Natural killer cell treated with Interleukin-12 subunit alpha and Interleukin-12 subunit beta and Interleukin-15 and Interleukin-18, amount 100 ng/mL, for 72 hours (primary cell): ENCODE measurements around the gene MPP7. TPM values are rescaled to one million over a fixed set of nuclear protein-coding genes. Genes with fewer than 3 reads are reported as not detected.
"Not testable (repeated sequence)": the region's sequence is repeated elsewhere in the genome, so short reads cannot be mapped to it uniquely, and the experiment has no call there.

ENCODE experiments used
- ATAC-seq, 2 donors: fragments of 150-1000 bp; cut with Tn5 transposase in 1 of 2; sonication (Bioruptor Pico), chemical (Tn5 transposase) in 1 of 2; 2 replicates each; pipeline ENCODE4 v1.10.0; 2021
- DNase-seq: peaks from one replicate; pipeline ENCODE4 v3.0.0; 2022; ENCODE audit warnings: low spot score
- H3K27ac Mint-ChIP-seq, 2 donors: 1 replicate in 1 of 2; 2 replicates in 1 of 2; pipeline ENCODE4 v1.8.0; 2022; ENCODE audit warnings: mixed read lengths in 2 of 2, mild to moderate bottlenecking in 1 of 2, moderate library complexity in 1 of 2
- H3K27me3 Mint-ChIP-seq, 2 donors: 1 replicate in 1 of 2; 2 replicates in 1 of 2; pipeline ENCODE4 v1.8.0; 2022; ENCODE audit warnings: mixed read lengths in 2 of 2
- H3K36me3 Mint-ChIP-seq: one replicate; pipeline ENCODE4 v1.8.0; 2022; ENCODE audit warnings: mixed read lengths
- H3K4me1 Mint-ChIP-seq, 2 donors: 1 replicate in 1 of 2; 2 replicates in 1 of 2; pipeline ENCODE4 v1.8.0; 2022; ENCODE audit warnings: low read depth in 2 of 2, mixed read lengths in 2 of 2, mild to moderate bottlenecking in 1 of 2
- H3K4me3 Mint-ChIP-seq: one replicate; pipeline ENCODE4 v1.8.0; 2022; ENCODE audit warnings: mixed read lengths
- H3K9me3 Mint-ChIP-seq: 2 replicates; pipeline ENCODE4 v1.8.0; 2022; ENCODE audit warnings: mixed read lengths
- total RNA-seq, 2 donors: library from RNA; stranded (reverse); gene quantifications; one replicate each; pipeline ENCODE4 v1.2.3, GENCODE V29; 2022

MPP7 gene
- 1 to 10 TPM; 1.7 to 2.7 TPM for total RNA-seq

GRCh38 chr10:28302638-28303488 lies at the start of gene MPP7:
Gene MPP7, minus strand, starts transcription at chr10:28303064. Its CDS starts 64,460 bp downstream, at chr10:28238604.
- ATAC-seq = peak; percentile 97 to 98
- Mint-ChIP-seq H3K4me1 (peaks cover 22 to 24% of the 10 kb centered on the region in 2 donors), H3K36me3 (no peaks in the 10 kb centered on the region), H3K27me3 (peaks cover 10 to 20% of the 10 kb centered on the region in 2 donors), H3K27ac (peak within 1 kb of the TSS in 1 of 2 donors; percentile 87), H3K4me3 (peak within 1 kb of the TSS; percentile 95), H3K9me3 (no peaks in the 10 kb centered on the region)
- DNase-seq = peak; percentile 97

- H3K27ac Mint-ChIP-seq = no peak overlapping the region
These were observed 47.0 kb upstream of the MPP7 start for GRCh38 chr10:28349892-28350291.

GRCh38 chr10:28343987-28344895 lies 41.4 kb upstream of the MPP7 start:
- Mint-ChIP-seq H3K27ac (no peak overlapping the region), H3K27me3 (peaks cover 0 to 5% of the 10 kb centered on the region in 2 donors), H3K36me3 (peaks cover 13% of the 10 kb centered on the region), H3K9me3 (peaks cover 6% of the 10 kb centered on the region), H3K4me3 (no peak overlapping the region), H3K4me1 (no peaks in the 10 kb centered on the region)
- no peak for DNase-seq
- no peak for ATAC-seq

More at GRCh38 chr10:28349892-28350291, 47.0 kb upstream of the MPP7 start:
- H3K4me3 Mint-ChIP-seq = no peak overlapping the region
- DNase-seq (no peak), ATAC-seq (no peak)
- H3K36me3 Mint-ChIP-seq = peaks cover 8% of the 10 kb centered on the region
- H3K4me1 Mint-ChIP-seq = no peaks in the 10 kb centered on the region
- H3K9me3 Mint-ChIP-seq = peaks cover 6% of the 10 kb centered on the region
- peaks cover 0 to 5% of the 10 kb centered on the region in 2 donors for H3K27me3 Mint-ChIP-seq

- no peak overlapping the region for H3K27ac Mint-ChIP-seq
- H3K36me3 Mint-ChIP-seq = peaks cover 13% of the 10 kb centered on the region
These were observed 40.4 kb upstream of the MPP7 start for GRCh38 chr10:28343252-28343651.

GRCh38 chr10:28341679-28342078 lies 38.8 kb upstream of the MPP7 start:
- H3K4me1 Mint-ChIP-seq, H3K9me3 Mint-ChIP-seq, DNase-seq, ATAC-seq, H3K4me3 Mint-ChIP-seq, H3K27me3 Mint-ChIP-seq, H3K36me3 Mint-ChIP-seq, H3K27ac Mint-ChIP-seq: not testable (repeated sequence)

More at GRCh38 chr10:28343252-28343651, 40.4 kb upstream of the MPP7 start:
- Mint-ChIP-seq H3K27me3 (peaks cover 0 to 5% of the 10 kb centered on the region in 2 donors), H3K9me3 (peaks cover 6% of the 10 kb centered on the region), H3K4me1 (no peaks in the 10 kb centered on the region), H3K4me3 (no peak overlapping the region)
- no peak for ATAC-seq
- no peak for DNase-seq

GRCh38 chr10:28332726-28333125 lies 29.9 kb upstream of the MPP7 start:
- H3K9me3 Mint-ChIP-seq = no peaks in the 10 kb centered on the region
- ATAC-seq (no peak), DNase-seq (no peak)
- H3K4me3 Mint-ChIP-seq = no peak overlapping the region
- H3K27me3 Mint-ChIP-seq = no peaks in the 10 kb centered on the region
- peak overlapping the region; percentile 97 to 99 for H3K27ac Mint-ChIP-seq
- H3K36me3 Mint-ChIP-seq = no peaks in the 10 kb centered on the region
- peaks cover 37 to 49% of the 10 kb centered on the region in 2 donors for H3K4me1 Mint-ChIP-seq

- no peaks in the 10 kb centered on the region for H3K36me3 Mint-ChIP-seq
- no peak for ATAC-seq
- peak overlapping the region; percentile 97 to 99 for H3K27ac Mint-ChIP-seq
- peak overlapping the region; percentile 12 for H3K4me3 Mint-ChIP-seq
- peaks cover 38 to 49% of the 10 kb centered on the region in 2 donors for H3K4me1 Mint-ChIP-seq
- no peaks in the 10 kb centered on the region for H3K27me3 Mint-ChIP-seq
- no peaks in the 10 kb centered on the region for H3K9me3 Mint-ChIP-seq
- no peak for DNase-seq
These were observed 29.0 kb upstream of the MPP7 start for GRCh38 chr10:28331841-28332240.

GRCh38 chr10:28331066-28331465 lies 28.2 kb upstream of the MPP7 start:
- Mint-ChIP-seq H3K4me1 (peaks cover 40 to 52% of the 10 kb centered on the region in 2 donors), H3K9me3 (no peaks in the 10 kb centered on the region), H3K4me3 (peak overlapping the region; percentile 18), H3K36me3 (no peaks in the 10 kb centered on the region), H3K27ac (peak overlapping the region; percentile 53 to 79), H3K27me3 (no peaks in the 10 kb centered on the region)
- ATAC-seq (no peak), DNase-seq (no peak)

GRCh38 chr10:28328346-28328745 lies 25.5 kb upstream of the MPP7 start:
- no peak overlapping the region for H3K27ac Mint-ChIP-seq
- H3K27me3 Mint-ChIP-seq = no peaks in the 10 kb centered on the region
- H3K9me3 Mint-ChIP-seq = no peaks in the 10 kb centered on the region
- H3K36me3 Mint-ChIP-seq = no peaks in the 10 kb centered on the region
- peaks cover 24 to 31% of the 10 kb centered on the region in 2 donors for H3K4me1 Mint-ChIP-seq
- DNase-seq (no peak), ATAC-seq (no peak)
- H3K4me3 Mint-ChIP-seq = no peak overlapping the region

- Mint-ChIP-seq H3K36me3 (no peaks in the 10 kb centered on the region), H3K27me3 (no peaks in the 10 kb centered on the region), H3K4me1 (peaks cover 20 to 25% of the 10 kb centered on the region in 2 donors), H3K9me3 (no peaks in the 10 kb centered on the region), H3K4me3 (no peak overlapping the region), H3K27ac (no peak overlapping the region)
- no peak for DNase-seq
- ATAC-seq = no peak
These were observed 24.6 kb upstream of the MPP7 start for GRCh38 chr10:28327491-28327880.

GRCh38 chr10:28326516-28327490 lies 23.9 kb upstream of the MPP7 start:
- Mint-ChIP-seq H3K27me3 (no peaks in the 10 kb centered on the region), H3K36me3 (no peaks in the 10 kb centered on the region), H3K4me1 (peaks cover 18 to 19% of the 10 kb centered on the region in 2 donors), H3K27ac (peak overlapping the region in 1 of 2 donors; percentile 4), H3K9me3 (no peaks in the 10 kb centered on the region), H3K4me3 (no peak overlapping the region)
- no peak for ATAC-seq
- DNase-seq = no peak

GRCh38 chr10:28320799-28321198 lies 17.9 kb upstream of the MPP7 start:
- no peaks in the 10 kb centered on the region for H3K36me3 Mint-ChIP-seq
- DNase-seq = no peak
- ATAC-seq = no peak
- no peaks in the 10 kb centered on the region for H3K9me3 Mint-ChIP-seq
- H3K4me3 Mint-ChIP-seq = no peak overlapping the region
- no peaks in the 10 kb centered on the region for H3K27me3 Mint-ChIP-seq
- H3K27ac Mint-ChIP-seq = no peak overlapping the region
- peaks cover 0 to 4% of the 10 kb centered on the region in 2 donors for H3K4me1 Mint-ChIP-seq

- no peak overlapping the region for H3K4me3 Mint-ChIP-seq
- H3K36me3 Mint-ChIP-seq = no peaks in the 10 kb centered on the region
- ATAC-seq (no peak), DNase-seq (no peak)
- peaks cover 0 to 4% of the 10 kb centered on the region in 2 donors for H3K4me1 Mint-ChIP-seq
- H3K27ac Mint-ChIP-seq = no peak overlapping the region
- H3K9me3 Mint-ChIP-seq = no peaks in the 10 kb centered on the region
- H3K27me3 Mint-ChIP-seq = no peaks in the 10 kb centered on the region
These were observed 17.2 kb upstream of the MPP7 start for GRCh38 chr10:28320090-28320489.
